Esophagus muscularis mucosa (tissue), 4 donors: Measurements from ENCODE around the gene GALNS.

Experiments
- CTCF ChIP-seq, 3 experiments: fragments of 200-600 bp in 2 of 3; fragments of 450-650 bp in 1 of 3; sonication (generic) in 2 of 3; IDR thresholded peaks; one replicate each; pipeline ENCODE4 v1.5.1; 2017 to 2019; ENCODE audit warnings: antibody characterized with exemption in 3 of 3, mild to moderate bottlenecking in 2 of 3, moderate library complexity in 1 of 3
- EP300 ChIP-seq: sonication (generic); formaldehyde crosslinking; IDR thresholded peaks from one replicate; pipeline ENCODE4 v1.6.1; 2017; ENCODE audit warnings: antibody characterized with exemption
- POLR2A ChIP-seq: fragments of 450-650 bp; IDR thresholded peaks from one replicate; pipeline ENCODE4 v1.6.1; 2017; ENCODE audit warnings: antibody characterized with exemption, moderate library complexity, mild to moderate bottlenecking, low read depth

GRCh38 chr16:88780142-88781062, 76.3 kb downstream of the GALNS start:
- TF ChIP-seq CTCF (IDR thresholded peaks at IDR 0.05) (no peak), POLR2A (no peak), EP300 (no peak)
